Measurements from ENCODE around the gene ACIN1. TPM values are rescaled to one million over a fixed set of nuclear protein-coding genes. Genes with fewer than 3 reads are reported as not detected.

The ACIN1 gene
- total and polyA plus RNA-seq, 3 donors from 2014 or later: 151 to 216 (median 209) TPM

GRCh38 chr14:23140371-23140770 lies 45.4 kb upstream of the ACIN1 start:
- WGBS, 2 donors: 90 to 91% methylated on average over 5 to 6 of the region's 6 CpGs
- Histone ChIP-seq H3K9me3 (no peaks in the 10 kb centered on the region), H3K27ac (no peak overlapping the region), H3K4me3 (no peak overlapping the region), H3K36me3 (ENCODE audit: low read depth, missing control alignments) (no peaks in the 10 kb centered on the region), H3K27me3 (no peaks in the 10 kb centered on the region), H3K4me1 (no peaks in the 10 kb centered on the region)
- TF ChIP-seq POLR2A (IDR thresholded peaks at IDR 0.05): no peak
- TF ChIP-seq, protein P1, sequence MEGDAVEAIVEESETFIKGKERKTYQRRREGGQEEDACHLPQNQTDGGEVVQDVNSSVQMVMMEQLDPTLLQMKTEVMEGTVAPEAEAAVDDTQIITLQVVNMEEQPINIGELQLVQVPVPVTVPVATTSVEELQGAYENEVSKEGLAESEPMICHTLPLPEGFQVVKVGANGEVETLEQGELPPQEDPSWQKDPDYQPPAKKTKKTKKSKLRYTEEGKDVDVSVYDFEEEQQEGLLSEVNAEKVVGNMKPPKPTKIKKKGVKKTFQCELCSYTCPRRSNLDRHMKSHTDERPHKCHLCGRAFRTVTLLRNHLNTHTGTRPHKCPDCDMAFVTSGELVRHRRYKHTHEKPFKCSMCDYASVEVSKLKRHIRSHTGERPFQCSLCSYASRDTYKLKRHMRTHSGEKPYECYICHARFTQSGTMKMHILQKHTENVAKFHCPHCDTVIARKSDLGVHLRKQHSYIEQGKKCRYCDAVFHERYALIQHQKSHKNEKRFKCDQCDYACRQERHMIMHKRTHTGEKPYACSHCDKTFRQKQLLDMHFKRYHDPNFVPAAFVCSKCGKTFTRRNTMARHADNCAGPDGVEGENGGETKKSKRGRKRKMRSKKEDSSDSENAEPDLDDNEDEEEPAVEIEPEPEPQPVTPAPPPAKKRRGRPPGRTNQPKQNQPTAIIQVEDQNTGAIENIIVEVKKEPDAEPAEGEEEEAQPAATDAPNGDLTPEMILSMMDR (IDR thresholded peaks at IDR 0.05): no peak
- DNase-seq: no peak
- intact Hi-C loops (cut with DNase I; ENCODE audit: low total_unique reads): no loop called here

DNA sequence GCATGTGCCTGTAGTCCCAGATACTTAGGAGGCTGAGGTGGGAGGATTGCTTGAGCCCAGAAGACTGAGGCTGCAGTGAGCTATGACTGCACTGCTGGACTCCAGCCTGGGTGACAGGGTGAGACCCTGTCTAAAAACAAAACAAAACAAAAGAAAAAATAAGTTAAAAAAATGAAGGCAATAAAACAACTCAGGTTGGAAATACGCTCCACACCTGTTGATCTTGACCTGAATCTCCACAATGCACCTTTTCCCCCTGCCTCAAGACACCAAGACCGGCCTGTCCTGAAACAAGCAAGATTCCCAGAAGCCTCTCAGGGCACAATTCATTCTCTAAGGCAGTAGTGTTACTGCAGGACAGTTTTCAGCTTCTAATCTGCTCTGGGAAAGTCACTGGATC lies 44.9 kb upstream of the ACIN1 start:
- Histone ChIP-seq H3K4me1 (no peaks in the 10 kb centered on the region), H3K4me3 (no peak overlapping the region), H3K9me3 (no peaks in the 10 kb centered on the region), H3K27me3 (no peaks in the 10 kb centered on the region), H3K36me3 (ENCODE audit: low read depth, missing control alignments) (no peaks in the 10 kb centered on the region), H3K27ac (no peak overlapping the region)
- DNase-seq: no peak
- TF ChIP-seq POLR2A (IDR thresholded peaks at IDR 0.05): no peak
- TF ChIP-seq, protein P1 (IDR thresholded peaks at IDR 0.05): no peak
- WGBS, 2 donors: 94 to 97% methylated on average over 2 of the region's 2 CpGs
- intact Hi-C loops (cut with DNase I; ENCODE audit: low total_unique reads): no loop called here

GRCh38 chr14:23137813-23138535 lies 43.0 kb upstream of the ACIN1 start:
- 87 to 91% methylated on average over 6 of the region's 6 CpGs for WGBS, 2 donors
- no peak for DNase-seq
- Histone ChIP-seq H3K4me1 (no peaks in the 10 kb centered on the region), H3K9me3 (no peaks in the 10 kb centered on the region), H3K27ac (no peak overlapping the region), H3K36me3 (ENCODE audit: low read depth, missing control alignments) (no peaks in the 10 kb centered on the region), H3K27me3 (no peaks in the 10 kb centered on the region), H3K4me3 (no peak overlapping the region)
- no peak for TF ChIP-seq POLR2A (IDR thresholded peaks at IDR 0.05)
- TF ChIP-seq, protein P1 (IDR thresholded peaks at IDR 0.05): no peak
- intact Hi-C loops (cut with DNase I; ENCODE audit: low total_unique reads): no loop called here

GRCh38 chr14:23137192-23137812 lies 42.4 kb upstream of the ACIN1 start:
- Histone ChIP-seq H3K36me3 (ENCODE audit: low read depth, missing control alignments) (no peaks in the 10 kb centered on the region), H3K27ac (no peak overlapping the region), H3K4me3 (no peak overlapping the region), H3K27me3 (no peaks in the 10 kb centered on the region), H3K9me3 (no peaks in the 10 kb centered on the region), H3K4me1 (no peaks in the 10 kb centered on the region)
- intact Hi-C loops (cut with DNase I; ENCODE audit: low total_unique reads): no loop called here
- TF ChIP-seq POLR2A (IDR thresholded peaks at IDR 0.05): no peak
- TF ChIP-seq, protein P1 (IDR thresholded peaks at IDR 0.05): no peak
- 84 to 95% methylated on average over 9 to 11 of the region's 11 CpGs for WGBS, 2 donors
- DNase-seq: no peak

Measured in testis (tissue), 3 donors.